ENCODE data around the gene MSANTD1.

MSANTD1 gene

GRCh38 chr4:3301450-3302172 lies 52.7 kb downstream of the MSANTD1 start:
- Histone ChIP-seq H3K36me3 (ENCODE audit: insufficient read depth, low read length) (no peaks in the 10 kb centered on the region), H3K4me3 (no peak overlapping the region), H3K27ac (no peak overlapping the region), H3K9me3 (ENCODE audit: low read depth, low read length) (no peaks in the 10 kb centered on the region), H3K9ac (ENCODE audit: insufficient read length) (no peak overlapping the region)
- TF ChIP-seq EZH2 (IDR thresholded peaks at IDR 0.05) = no peak
- TF ChIP-seq POLR2AphosphoS5 (IDR thresholded peaks at IDR 0.05; ENCODE audit: borderline replicate concordance, low read depth, low read length) = no peak
- no peak for TF ChIP-seq FOXP2 (optimal IDR thresholded peaks at IDR 0.05; ENCODE audit: control extremely low read depth, extremely low read length, insufficient read depth)
- DNase-seq (ENCODE audit: low read depth, low spot score) = no peak

GRCh38 chr4:3302173-3302785 lies 53.3 kb downstream of the MSANTD1 start:
- no peaks in the 10 kb centered on the region for H3K36me3 ChIP-seq (ENCODE audit: insufficient read depth, low read length)
- no peak overlapping the region for H3K4me3 ChIP-seq
- H3K27ac ChIP-seq = no peak overlapping the region
- no peaks in the 10 kb centered on the region for H3K9me3 ChIP-seq (ENCODE audit: low read depth, low read length)
- TF ChIP-seq EZH2 (IDR thresholded peaks at IDR 0.05) (no peak), POLR2AphosphoS5 (IDR thresholded peaks at IDR 0.05; ENCODE audit: borderline replicate concordance, low read depth, low read length) (no peak), FOXP2 (optimal IDR thresholded peaks at IDR 0.05; ENCODE audit: control extremely low read depth, extremely low read length, insufficient read depth) (no peak)
- DNase-seq (ENCODE audit: low read depth, low spot score) = no peak
- H3K9ac ChIP-seq (ENCODE audit: insufficient read length) = no peak overlapping the region

- Histone ChIP-seq H3K9ac (ENCODE audit: insufficient read length) (peak overlapping the region; percentile 1), H3K27ac (peak overlapping the region; percentile 84)
Observed at GRCh38 chr4:3302786-3303564, 54.0 kb downstream of the MSANTD1 start.

GRCh38 chr4:3303565-3303824 lies 54.5 kb downstream of the MSANTD1 start:
- Histone ChIP-seq H3K4me3 (peak overlapping the region; percentile 64), H3K36me3 (ENCODE audit: insufficient read depth, low read length) (no peaks in the 10 kb centered on the region), H3K9me3 (ENCODE audit: low read depth, low read length) (no peaks in the 10 kb centered on the region), H3K27ac (peak overlapping the region; percentile 84), H3K9ac (ENCODE audit: insufficient read length) (peak overlapping the region; percentile 1)
- DNase-seq (ENCODE audit: low read depth, low spot score) = no peak
- TF ChIP-seq FOXP2 (optimal IDR thresholded peaks at IDR 0.05; ENCODE audit: control extremely low read depth, extremely low read length, insufficient read depth) = no peak
- TF ChIP-seq POLR2AphosphoS5 (IDR thresholded peaks at IDR 0.05; ENCODE audit: borderline replicate concordance, low read depth, low read length) = no peak
- TF ChIP-seq EZH2 (IDR thresholded peaks at IDR 0.05) = no peak

More at GRCh38 chr4:3302786-3303564, 54.0 kb downstream of the MSANTD1 start:
- Histone ChIP-seq H3K9me3 (ENCODE audit: low read depth, low read length) (no peaks in the 10 kb centered on the region), H3K4me3 (peak overlapping the region; percentile 64), H3K36me3 (ENCODE audit: insufficient read depth, low read length) (no peaks in the 10 kb centered on the region)
- TF ChIP-seq FOXP2 (optimal IDR thresholded peaks at IDR 0.05; ENCODE audit: control extremely low read depth, extremely low read length, insufficient read depth) (no peak), EZH2 (IDR thresholded peaks at IDR 0.05) (no peak), POLR2AphosphoS5 (IDR thresholded peaks at IDR 0.05; ENCODE audit: borderline replicate concordance, low read depth, low read length) (no peak)
- no peak for DNase-seq (ENCODE audit: low read depth, low spot score)

- no peak for DNase-seq (ENCODE audit: low read depth, low spot score)
- Histone ChIP-seq H3K27ac (peak overlapping the region; percentile 84), H3K9ac (ENCODE audit: insufficient read length) (peak overlapping the region; percentile 21)
Observed at GRCh38 chr4:3303923-3304710, 55.2 kb downstream of the MSANTD1 start.

GRCh38 chr4:3304831-3305609 lies 56.1 kb downstream of the MSANTD1 start:
- DNase-seq (ENCODE audit: low read depth, low spot score) = no peak
- Histone ChIP-seq H3K36me3 (ENCODE audit: insufficient read depth, low read length) (no peaks in the 10 kb centered on the region), H3K9me3 (ENCODE audit: low read depth, low read length) (no peaks in the 10 kb centered on the region), H3K9ac (ENCODE audit: insufficient read length) (peak overlapping the region; percentile 21), H3K4me3 (peak overlapping the region; percentile 64), H3K27ac (peak overlapping the region; percentile 84)
- TF ChIP-seq EZH2 (IDR thresholded peaks at IDR 0.05) = no peak
- no peak for TF ChIP-seq FOXP2 (optimal IDR thresholded peaks at IDR 0.05; ENCODE audit: control extremely low read depth, extremely low read length, insufficient read depth)
- no peak for TF ChIP-seq POLR2AphosphoS5 (IDR thresholded peaks at IDR 0.05; ENCODE audit: borderline replicate concordance, low read depth, low read length)

More at GRCh38 chr4:3303923-3304710, 55.2 kb downstream of the MSANTD1 start:
- H3K36me3 ChIP-seq (ENCODE audit: insufficient read depth, low read length) = no peaks in the 10 kb centered on the region
- H3K9me3 ChIP-seq (ENCODE audit: low read depth, low read length) = no peaks in the 10 kb centered on the region
- peak overlapping the region; percentile 64 for H3K4me3 ChIP-seq
- TF ChIP-seq FOXP2 (optimal IDR thresholded peaks at IDR 0.05; ENCODE audit: control extremely low read depth, extremely low read length, insufficient read depth) = no peak
- TF ChIP-seq POLR2AphosphoS5 (IDR thresholded peaks at IDR 0.05; ENCODE audit: borderline replicate concordance, low read depth, low read length) = no peak
- no peak for TF ChIP-seq EZH2 (IDR thresholded peaks at IDR 0.05)

GRCh38 chr4:3305610-3306371 lies 56.8 kb downstream of the MSANTD1 start:
- no peak for DNase-seq (ENCODE audit: low read depth, low spot score)
- no peak overlapping the region for H3K27ac ChIP-seq
- no peak overlapping the region for H3K4me3 ChIP-seq
- no peak for TF ChIP-seq EZH2 (IDR thresholded peaks at IDR 0.05)
- no peak for TF ChIP-seq FOXP2 (optimal IDR thresholded peaks at IDR 0.05; ENCODE audit: control extremely low read depth, extremely low read length, insufficient read depth)
- no peak for TF ChIP-seq POLR2AphosphoS5 (IDR thresholded peaks at IDR 0.05; ENCODE audit: borderline replicate concordance, low read depth, low read length)
- no peaks in the 10 kb centered on the region for H3K36me3 ChIP-seq (ENCODE audit: insufficient read depth, low read length)
- no peak overlapping the region for H3K9ac ChIP-seq (ENCODE audit: insufficient read length)
- H3K9me3 ChIP-seq (ENCODE audit: low read depth, low read length) = no peaks in the 10 kb centered on the region
